Liver (tissue), 9 donors: ENCODE data around the gene SLC17A9. TPM values are rescaled to one million over a fixed set of nuclear protein-coding genes. Genes with fewer than 3 reads are reported as not detected.

Experiments
- DNase-seq: peaks from one replicate; pipeline ENCODE4 v3.0.0-alpha.2; 2017; ENCODE audit warnings: low spot score
- H3K27ac ChIP-seq, 2 donors: one replicate each; pipeline ENCODE4 v1.7.0; 2013; ENCODE audit warnings: inconsistent platforms in 2 of 2, low read length in 2 of 2, control low read depth in 1 of 2, low read depth in 1 of 2, mild to moderate bottlenecking in 1 of 2
- H3K27me3 ChIP-seq, 4 donors: one replicate each; pipeline versions ENCODE4 v1.6.1 to v1.7.0; 2013; ENCODE audit warnings: low read length in 3 of 4, inconsistent platforms in 1 of 4, mild to moderate bottlenecking in 1 of 4, moderate library complexity in 1 of 4; ENCODE audit not compliant: control insufficient read depth in 4 of 4, insufficient read depth in 4 of 4
- H3K36me3 ChIP-seq, 4 donors: one replicate each; pipeline versions ENCODE4 v1.6.1 to v1.7.0; 2013; ENCODE audit warnings: low read length in 3 of 4, mild to moderate bottlenecking in 3 of 4, low read depth in 1 of 4, moderate library complexity in 1 of 4; ENCODE audit not compliant: control insufficient read depth in 4 of 4, insufficient read depth in 3 of 4
- H3K4me1 ChIP-seq, 4 donors: one replicate each; pipeline versions ENCODE4 v1.6.1 to v1.7.0; 2013; ENCODE audit warnings: low read length in 3 of 4, mild to moderate bottlenecking in 3 of 4, moderate library complexity in 1 of 4; ENCODE audit not compliant: control insufficient read depth in 4 of 4, insufficient read depth in 4 of 4
- H3K4me3 ChIP-seq, 3 donors: one replicate each; pipeline versions ENCODE4 v1.6.1 to v1.7.0; 2013; ENCODE audit warnings: low read length in 3 of 3, control low read depth in 1 of 3, low read depth in 1 of 3, mild to moderate bottlenecking in 1 of 3
- H3K9ac ChIP-seq, 2 donors: one replicate each; pipeline ENCODE4 v1.7.0; 2013; ENCODE audit warnings: low read length in 2 of 2, mild to moderate bottlenecking in 2 of 2, moderate library complexity in 2 of 2, control low read depth in 1 of 2, low read depth in 1 of 2
- H3K9me3 ChIP-seq, 4 donors: one replicate each; pipeline versions ENCODE4 v1.6.1 to v1.7.0; 2013; ENCODE audit warnings: low read length in 3 of 4; ENCODE audit not compliant: control insufficient read depth in 4 of 4
- EGR1 ChIP-seq, 2 donors: IDR thresholded peaks; 2 replicates each; pipeline ENCODE4 v1.6.1; 2016 to 2018; ENCODE audit warnings: antibody characterized with exemption in 2 of 2, low read depth in 2 of 2
- FOXA1 ChIP-seq: IDR thresholded peaks from 2 replicates; pipeline ENCODE4 v1.6.1; 2016; ENCODE audit warnings: antibody characterized with exemption
- FOXA2 ChIP-seq: IDR thresholded peaks from 2 replicates; pipeline ENCODE4 v1.6.1; 2016; ENCODE audit warnings: antibody characterized with exemption
- GABPA ChIP-seq, 2 donors: IDR thresholded peaks in 1 of 2; conservative IDR thresholded peaks in 1 of 2; 2 replicates each; pipeline ENCODE4 v1.6.1; 2016; ENCODE audit warnings: antibody characterized with exemption in 2 of 2, mild to moderate bottlenecking in 1 of 2, moderate library complexity in 1 of 2
- HNF4A ChIP-seq, 2 donors: conservative IDR thresholded peaks; 2 replicates each; pipeline ENCODE4 v1.6.1; 2016; ENCODE audit warnings: antibody characterized with exemption in 2 of 2, mild to moderate bottlenecking in 2 of 2
- NR2F2 ChIP-seq: IDR thresholded peaks from 2 replicates; pipeline ENCODE4 v1.6.1; 2016; ENCODE audit warnings: antibody characterized with exemption
- RXRA ChIP-seq, 2 donors: IDR thresholded peaks; 2 replicates each; pipeline ENCODE4 v1.6.1; 2017 to 2018; ENCODE audit warnings: antibody characterized with exemption in 2 of 2, mild to moderate bottlenecking in 1 of 2
- SP1 ChIP-seq: IDR thresholded peaks from 2 replicates; pipeline ENCODE4 v1.6.1; 2018; ENCODE audit warnings: antibody characterized with exemption, mild to moderate bottlenecking
- TAF1 ChIP-seq: conservative IDR thresholded peaks from 2 replicates; pipeline ENCODE4 v1.6.1; 2016; ENCODE audit warnings: antibody characterized with exemption, mild to moderate bottlenecking
- YY1 ChIP-seq: IDR thresholded peaks from 2 replicates; pipeline ENCODE4 v1.6.1; 2016; ENCODE audit warnings: antibody characterized with exemption, mild to moderate bottlenecking
- WGBS: extraction: QIAGEN DNeasy Blood & Tissue Kit; methylation state at CpG from one replicate; pipeline ENCODE4 v1.1.7; 2013; 5-methylcytosine and 5-hydroxymethylcytosine counted together
- polyA plus RNA-seq, 2 donors: library from polyadenylated mRNA; stranded (reverse) in 1 of 2; unstranded in 1 of 2; fragments of 200-250 nt in 1 of 2; fragments of >200 nt in 1 of 2; fragmentation: Nextera tagmentation in 1 of 2; extraction: Ambion mirVana in 1 of 2; gene quantifications; one replicate each; pipeline versions ENCODE4 v1.2.1 to v1.2.3, GENCODE V29; 2013 to 2015
- total RNA-seq, 2 donors: library from RNA; depleted of rRNA; stranded (reverse); fragments of >200 nt; gene quantifications; one replicate each; pipeline ENCODE4 v1.2.3, GENCODE V29; 2014
- TF ChIP-seq, protein P1 (sequence below): IDR thresholded peaks from 2 replicates; pipeline ENCODE4 v1.6.1; 2016; ENCODE audit warnings: antibody characterized with exemption
- TF ChIP-seq, protein P2 (sequence below): IDR thresholded peaks from 2 replicates; pipeline ENCODE4 v1.6.1; 2016; ENCODE audit warnings: antibody characterized with exemption, mild to moderate bottlenecking
- TF ChIP-seq, protein P3 (sequence below): IDR thresholded peaks from 2 replicates; pipeline ENCODE4 v1.6.1; 2016; ENCODE audit warnings: antibody characterized with exemption
- TF ChIP-seq, protein P4 (sequence below): IDR thresholded peaks from 2 replicates; pipeline ENCODE4 v1.6.1; 2016; ENCODE audit warnings: antibody characterized with exemption
- TF ChIP-seq, protein P5 (sequence below): fragments of 150-350 bp; IDR thresholded peaks from 2 replicates; pipeline ENCODE4 v1.5.1; 2017; ENCODE audit warnings: improper control_type of control experiment, low read depth, low read length; ENCODE audit not compliant: missing input control
- donor health status: healthy.
- donor health status: healthy.
- donor health status: healthy.
- donor health status: healthy.
- donor health status: healthy.

The SLC17A9 gene
- total and polyA plus RNA-seq, 4 donors = 16.0 to 138 (median 64.6) TPM

DNA sequence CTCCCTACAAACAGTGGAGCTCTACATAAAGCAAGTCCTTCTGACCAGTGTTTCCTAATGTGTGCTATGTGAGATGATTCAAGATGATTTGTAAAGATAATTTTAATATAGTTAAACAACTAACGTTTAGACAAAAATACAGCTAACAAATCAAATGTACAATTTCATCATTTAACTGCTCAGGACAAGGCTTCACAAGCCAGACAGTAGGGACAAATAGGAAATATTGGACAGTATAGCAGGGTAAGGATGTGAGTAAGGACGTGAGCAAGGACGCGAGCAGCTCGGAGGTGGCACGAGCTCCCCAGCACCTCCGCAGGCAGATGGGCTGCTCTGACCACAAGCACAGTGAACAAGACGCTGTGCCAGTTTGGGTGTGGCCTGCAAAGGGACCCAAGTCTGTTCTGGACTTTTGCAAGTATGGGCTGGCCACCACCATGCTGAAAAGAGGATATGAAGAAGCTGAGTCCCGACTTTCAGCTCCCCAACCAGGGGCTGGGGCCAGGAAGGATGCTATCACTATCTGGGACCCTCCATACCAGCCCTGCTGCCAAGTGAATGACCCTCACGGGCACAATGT is 40.7 kb upstream of the SLC17A9 start:
- TF ChIP-seq GABPA (IDR thresholded peaks at IDR 0.05 in 1 of 2, conservative IDR thresholded peaks at IDR 0.05 in 1 of 2) (no peak), RXRA (IDR thresholded peaks at IDR 0.05) (no peak), FOXA1 (no peak), YY1 (no peak), EGR1 (IDR thresholded peaks at IDR 0.05; ENCODE audit: low read depth in 2 of 2) (no peak), SP1 (no peak), TAF1 (no peak), FOXA2 (no peak), HNF4A (conservative IDR thresholded peaks at IDR 0.05) (no peak), NR2F2 (no peak)
- TF ChIP-seq, protein P1, sequence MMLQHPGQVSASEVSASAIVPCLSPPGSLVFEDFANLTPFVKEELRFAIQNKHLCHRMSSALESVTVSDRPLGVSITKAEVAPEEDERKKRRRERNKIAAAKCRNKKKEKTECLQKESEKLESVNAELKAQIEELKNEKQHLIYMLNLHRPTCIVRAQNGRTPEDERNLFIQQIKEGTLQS = no peak
- TF ChIP-seq, protein P2, sequence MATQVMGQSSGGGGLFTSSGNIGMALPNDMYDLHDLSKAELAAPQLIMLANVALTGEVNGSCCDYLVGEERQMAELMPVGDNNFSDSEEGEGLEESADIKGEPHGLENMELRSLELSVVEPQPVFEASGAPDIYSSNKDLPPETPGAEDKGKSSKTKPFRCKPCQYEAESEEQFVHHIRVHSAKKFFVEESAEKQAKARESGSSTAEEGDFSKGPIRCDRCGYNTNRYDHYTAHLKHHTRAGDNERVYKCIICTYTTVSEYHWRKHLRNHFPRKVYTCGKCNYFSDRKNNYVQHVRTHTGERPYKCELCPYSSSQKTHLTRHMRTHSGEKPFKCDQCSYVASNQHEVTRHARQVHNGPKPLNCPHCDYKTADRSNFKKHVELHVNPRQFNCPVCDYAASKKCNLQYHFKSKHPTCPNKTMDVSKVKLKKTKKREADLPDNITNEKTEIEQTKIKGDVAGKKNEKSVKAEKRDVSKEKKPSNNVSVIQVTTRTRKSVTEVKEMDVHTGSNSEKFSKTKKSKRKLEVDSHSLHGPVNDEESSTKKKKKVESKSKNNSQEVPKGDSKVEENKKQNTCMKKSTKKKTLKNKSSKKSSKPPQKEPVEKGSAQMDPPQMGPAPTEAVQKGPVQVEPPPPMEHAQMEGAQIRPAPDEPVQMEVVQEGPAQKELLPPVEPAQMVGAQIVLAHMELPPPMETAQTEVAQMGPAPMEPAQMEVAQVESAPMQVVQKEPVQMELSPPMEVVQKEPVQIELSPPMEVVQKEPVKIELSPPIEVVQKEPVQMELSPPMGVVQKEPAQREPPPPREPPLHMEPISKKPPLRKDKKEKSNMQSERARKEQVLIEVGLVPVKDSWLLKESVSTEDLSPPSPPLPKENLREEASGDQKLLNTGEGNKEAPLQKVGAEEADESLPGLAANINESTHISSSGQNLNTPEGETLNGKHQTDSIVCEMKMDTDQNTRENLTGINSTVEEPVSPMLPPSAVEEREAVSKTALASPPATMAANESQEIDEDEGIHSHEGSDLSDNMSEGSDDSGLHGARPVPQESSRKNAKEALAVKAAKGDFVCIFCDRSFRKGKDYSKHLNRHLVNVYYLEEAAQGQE = no peak
- TF ChIP-seq, protein P3, sequence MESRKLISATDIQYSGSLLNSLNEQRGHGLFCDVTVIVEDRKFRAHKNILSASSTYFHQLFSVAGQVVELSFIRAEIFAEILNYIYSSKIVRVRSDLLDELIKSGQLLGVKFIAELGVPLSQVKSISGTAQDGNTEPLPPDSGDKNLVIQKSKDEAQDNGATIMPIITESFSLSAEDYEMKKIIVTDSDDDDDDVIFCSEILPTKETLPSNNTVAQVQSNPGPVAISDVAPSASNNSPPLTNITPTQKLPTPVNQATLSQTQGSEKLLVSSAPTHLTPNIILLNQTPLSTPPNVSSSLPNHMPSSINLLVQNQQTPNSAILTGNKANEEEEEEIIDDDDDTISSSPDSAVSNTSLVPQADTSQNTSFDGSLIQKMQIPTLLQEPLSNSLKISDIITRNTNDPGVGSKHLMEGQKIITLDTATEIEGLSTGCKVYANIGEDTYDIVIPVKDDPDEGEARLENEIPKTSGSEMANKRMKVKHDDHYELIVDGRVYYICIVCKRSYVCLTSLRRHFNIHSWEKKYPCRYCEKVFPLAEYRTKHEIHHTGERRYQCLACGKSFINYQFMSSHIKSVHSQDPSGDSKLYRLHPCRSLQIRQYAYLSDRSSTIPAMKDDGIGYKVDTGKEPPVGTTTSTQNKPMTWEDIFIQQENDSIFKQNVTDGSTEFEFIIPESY = no peak
- TF ChIP-seq, protein P4, sequence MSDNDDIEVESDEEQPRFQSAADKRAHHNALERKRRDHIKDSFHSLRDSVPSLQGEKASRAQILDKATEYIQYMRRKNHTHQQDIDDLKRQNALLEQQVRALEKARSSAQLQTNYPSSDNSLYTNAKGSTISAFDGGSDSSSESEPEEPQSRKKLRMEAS = no peak
- TF ChIP-seq, protein P5, sequence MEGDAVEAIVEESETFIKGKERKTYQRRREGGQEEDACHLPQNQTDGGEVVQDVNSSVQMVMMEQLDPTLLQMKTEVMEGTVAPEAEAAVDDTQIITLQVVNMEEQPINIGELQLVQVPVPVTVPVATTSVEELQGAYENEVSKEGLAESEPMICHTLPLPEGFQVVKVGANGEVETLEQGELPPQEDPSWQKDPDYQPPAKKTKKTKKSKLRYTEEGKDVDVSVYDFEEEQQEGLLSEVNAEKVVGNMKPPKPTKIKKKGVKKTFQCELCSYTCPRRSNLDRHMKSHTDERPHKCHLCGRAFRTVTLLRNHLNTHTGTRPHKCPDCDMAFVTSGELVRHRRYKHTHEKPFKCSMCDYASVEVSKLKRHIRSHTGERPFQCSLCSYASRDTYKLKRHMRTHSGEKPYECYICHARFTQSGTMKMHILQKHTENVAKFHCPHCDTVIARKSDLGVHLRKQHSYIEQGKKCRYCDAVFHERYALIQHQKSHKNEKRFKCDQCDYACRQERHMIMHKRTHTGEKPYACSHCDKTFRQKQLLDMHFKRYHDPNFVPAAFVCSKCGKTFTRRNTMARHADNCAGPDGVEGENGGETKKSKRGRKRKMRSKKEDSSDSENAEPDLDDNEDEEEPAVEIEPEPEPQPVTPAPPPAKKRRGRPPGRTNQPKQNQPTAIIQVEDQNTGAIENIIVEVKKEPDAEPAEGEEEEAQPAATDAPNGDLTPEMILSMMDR = no peak
- DNase-seq = no peak
- no peak overlapping the region for H3K4me3 ChIP-seq
- H3K4me1 ChIP-seq = peaks cover 1 to 33% (median 20%) of the 10 kb centered on the region in 4 donors
- H3K9me3 ChIP-seq = no peaks in the 10 kb centered on the region
- H3K9ac ChIP-seq = no peak overlapping the region
- WGBS = 88% methylated on average over 10 of the region's 10 CpGs
- H3K27ac ChIP-seq = no peak overlapping the region
- H3K27me3 ChIP-seq = no peaks in the 10 kb centered on the region
- peaks cover 12 to 61% (median 41%) of the 10 kb centered on the region in 4 donors for H3K36me3 ChIP-seq
